ENCODE measurements around the gene DCAF8L1.

Gene DCAF8L1

GRCh38 chrX:27968878-27969277 is 12.4 kb downstream of the DCAF8L1 start:
- Histone ChIP-seq H3K14ac (ENCODE audit: low read length in 2 of 2) (no peak overlapping the region), H2BK15ac (ENCODE audit: low read depth, poor library complexity, severe bottlenecking) (no peak overlapping the region), H3K9ac (ENCODE audit: low read length) (no peak overlapping the region), H3K27ac (ENCODE audit: low read length, poor library complexity, severe bottlenecking) (no peak overlapping the region), H3K4ac (ENCODE audit: low read depth in 1 of 2, low read length in 2 of 2) (no peak overlapping the region), H2AK5ac (ENCODE audit: low read length, severe bottlenecking) (no peak overlapping the region), H3K4me3 (ENCODE audit: insufficient read depth in 1 of 2, low read depth in 1 of 2, low read length in 2 of 2) (no peak overlapping the region), H3K79me1 (replicated peaks; ENCODE audit: low read length, poor library complexity, severe bottlenecking) (no peaks in the 10 kb centered on the region), H2BK5ac (ENCODE audit: low read depth, low read length, poor library complexity, severe bottlenecking) (no peak overlapping the region), H3K27me3 (ENCODE audit: control insufficient read depth in 1 of 2, insufficient read depth in 1 of 2, low read length in 2 of 2) (no peaks in the 10 kb centered on the region), H3K23ac (ENCODE audit: low read length in 2 of 2) (no peak overlapping the region), H4K8ac (ENCODE audit: low read length) (no peak overlapping the region), H4K91ac (ENCODE audit: low read length) (no peak overlapping the region), H2BK120ac (ENCODE audit: low read depth, low read length) (no peak overlapping the region), H3K18ac (ENCODE audit: low read depth in 1 of 2, low read length in 2 of 2) (no peak overlapping the region), H2BK12ac (ENCODE audit: low read length in 2 of 2) (no peak overlapping the region), H3K4me1 (ENCODE audit: control insufficient read depth, insufficient read depth, low read depth, low read length) (no peaks in the 10 kb centered on the region), H3K4me2 (ENCODE audit: low read length, poor library complexity, severe bottlenecking) (no peak overlapping the region), H3K36me3 (ENCODE audit: control insufficient read depth in 1 of 2, insufficient read depth in 2 of 2, low read depth in 1 of 2, low read length in 2 of 2) (no peaks in the 10 kb centered on the region), H3K9me3 (ENCODE audit: control insufficient read depth, low read length) (no peaks in the 10 kb centered on the region), H2AFZ (ENCODE audit: low read depth, low read length) (no peak overlapping the region)
- DNase-seq = no peak
- WGBS = no CpG with 5 or more reads among the region's 2 CpGs

GRCh38 chrX:27968352-27968751 is 12.9 kb downstream of the DCAF8L1 start:
- H3K9ac ChIP-seq (ENCODE audit: low read length) = no peak overlapping the region
- no peak overlapping the region for H3K27ac ChIP-seq (ENCODE audit: low read length, poor library complexity, severe bottlenecking)
- H3K4me1 ChIP-seq (ENCODE audit: control insufficient read depth, insufficient read depth, low read depth, low read length) = no peaks in the 10 kb centered on the region
- no peak overlapping the region for H3K23ac ChIP-seq (ENCODE audit: low read length in 2 of 2)
- no peak overlapping the region for H2AFZ ChIP-seq (ENCODE audit: low read depth, low read length)
- H4K8ac ChIP-seq (ENCODE audit: low read length) = no peak overlapping the region
- H3K18ac ChIP-seq (ENCODE audit: low read depth in 1 of 2, low read length in 2 of 2) = no peak overlapping the region
- no peak overlapping the region for H2AK5ac ChIP-seq (ENCODE audit: low read length, severe bottlenecking)
- no peak overlapping the region for H3K4me2 ChIP-seq (ENCODE audit: low read length, poor library complexity, severe bottlenecking)
- 89% methylated on average over 1 of the region's 2 CpGs for WGBS
- H3K36me3 ChIP-seq (ENCODE audit: control insufficient read depth in 1 of 2, insufficient read depth in 2 of 2, low read depth in 1 of 2, low read length in 2 of 2) = no peaks in the 10 kb centered on the region
- H3K14ac ChIP-seq (ENCODE audit: low read length in 2 of 2) = no peak overlapping the region
- no peak overlapping the region for H3K4ac ChIP-seq (ENCODE audit: low read depth in 1 of 2, low read length in 2 of 2)
- H2BK5ac ChIP-seq (ENCODE audit: low read depth, low read length, poor library complexity, severe bottlenecking) = no peak overlapping the region
- H3K4me3 ChIP-seq (ENCODE audit: insufficient read depth in 1 of 2, low read depth in 1 of 2, low read length in 2 of 2) = no peak overlapping the region
- H3K79me1 ChIP-seq (replicated peaks; ENCODE audit: low read length, poor library complexity, severe bottlenecking) = no peaks in the 10 kb centered on the region
- no peak overlapping the region for H4K91ac ChIP-seq (ENCODE audit: low read length)
- no peak for DNase-seq
- no peak overlapping the region for H2BK12ac ChIP-seq (ENCODE audit: low read length in 2 of 2)
- no peaks in the 10 kb centered on the region for H3K9me3 ChIP-seq (ENCODE audit: control insufficient read depth, low read length)
- H3K27me3 ChIP-seq (ENCODE audit: control insufficient read depth in 1 of 2, insufficient read depth in 1 of 2, low read length in 2 of 2) = no peaks in the 10 kb centered on the region
- H2BK120ac ChIP-seq (ENCODE audit: low read depth, low read length) = no peak overlapping the region
- no peak overlapping the region for H2BK15ac ChIP-seq (ENCODE audit: low read depth, poor library complexity, severe bottlenecking)

- H3K4me1 ChIP-seq (ENCODE audit: control insufficient read depth, insufficient read depth, low read depth, low read length) = no peaks in the 10 kb centered on the region
- H3K9ac ChIP-seq (ENCODE audit: low read length) = no peak overlapping the region
- no peak overlapping the region for H3K4me2 ChIP-seq (ENCODE audit: low read length, poor library complexity, severe bottlenecking)
- H3K27ac ChIP-seq (ENCODE audit: low read length, poor library complexity, severe bottlenecking) = no peak overlapping the region
- H2BK120ac ChIP-seq (ENCODE audit: low read depth, low read length) = no peak overlapping the region
- H2BK12ac ChIP-seq (ENCODE audit: low read length in 2 of 2) = no peak overlapping the region
- H4K8ac ChIP-seq (ENCODE audit: low read length) = no peak overlapping the region
- H2BK15ac ChIP-seq (ENCODE audit: low read depth, poor library complexity, severe bottlenecking) = no peak overlapping the region
- no peaks in the 10 kb centered on the region for H3K9me3 ChIP-seq (ENCODE audit: control insufficient read depth, low read length)
- no peak overlapping the region for H3K23ac ChIP-seq (ENCODE audit: low read length in 2 of 2)
- no peaks in the 10 kb centered on the region for H3K36me3 ChIP-seq (ENCODE audit: control insufficient read depth in 1 of 2, insufficient read depth in 2 of 2, low read depth in 1 of 2, low read length in 2 of 2)
- no peak overlapping the region for H3K4me3 ChIP-seq (ENCODE audit: insufficient read depth in 1 of 2, low read depth in 1 of 2, low read length in 2 of 2)
- H3K27me3 ChIP-seq (ENCODE audit: control insufficient read depth in 1 of 2, insufficient read depth in 1 of 2, low read length in 2 of 2) = no peaks in the 10 kb centered on the region
- H2BK5ac ChIP-seq (ENCODE audit: low read depth, low read length, poor library complexity, severe bottlenecking) = no peak overlapping the region
- 83% methylated on average over 1 of the region's 1 CpG for WGBS
- H4K91ac ChIP-seq (ENCODE audit: low read length) = no peak overlapping the region
- H3K14ac ChIP-seq (ENCODE audit: low read length in 2 of 2) = no peak overlapping the region
- no peak overlapping the region for H2AFZ ChIP-seq (ENCODE audit: low read depth, low read length)
- H3K79me1 ChIP-seq (replicated peaks; ENCODE audit: low read length, poor library complexity, severe bottlenecking) = no peaks in the 10 kb centered on the region
- no peak overlapping the region for H2AK5ac ChIP-seq (ENCODE audit: low read length, severe bottlenecking)
- no peak overlapping the region for H3K4ac ChIP-seq (ENCODE audit: low read depth in 1 of 2, low read length in 2 of 2)
- DNase-seq = peak; percentile 28
- H3K18ac ChIP-seq (ENCODE audit: low read depth in 1 of 2, low read length in 2 of 2) = no peak overlapping the region
Observed at GRCh38 chrX:27966955-27967354, 14.3 kb downstream of the DCAF8L1 start.

- no peak overlapping the region for H2BK12ac ChIP-seq (ENCODE audit: low read length in 2 of 2)
- WGBS = no CpG with 5 or more reads among the region's 1 CpG
- H2AK5ac ChIP-seq (ENCODE audit: low read length, severe bottlenecking) = no peak overlapping the region
- H3K23ac ChIP-seq (ENCODE audit: low read length in 2 of 2) = no peak overlapping the region
- no peak overlapping the region for H4K91ac ChIP-seq (ENCODE audit: low read length)
- no peaks in the 10 kb centered on the region for H3K4me1 ChIP-seq (ENCODE audit: control insufficient read depth, insufficient read depth, low read depth, low read length)
- H4K8ac ChIP-seq (ENCODE audit: low read length) = no peak overlapping the region
- H3K9me3 ChIP-seq (ENCODE audit: control insufficient read depth, low read length) = no peaks in the 10 kb centered on the region
- H3K4me2 ChIP-seq (ENCODE audit: low read length, poor library complexity, severe bottlenecking) = no peak overlapping the region
- no peaks in the 10 kb centered on the region for H3K36me3 ChIP-seq (ENCODE audit: control insufficient read depth in 1 of 2, insufficient read depth in 2 of 2, low read depth in 1 of 2, low read length in 2 of 2)
- H2BK5ac ChIP-seq (ENCODE audit: low read depth, low read length, poor library complexity, severe bottlenecking) = no peak overlapping the region
- H2BK15ac ChIP-seq (ENCODE audit: low read depth, poor library complexity, severe bottlenecking) = no peak overlapping the region
- H3K14ac ChIP-seq (ENCODE audit: low read length in 2 of 2) = no peak overlapping the region
- no peak overlapping the region for H3K18ac ChIP-seq (ENCODE audit: low read depth in 1 of 2, low read length in 2 of 2)
- H2BK120ac ChIP-seq (ENCODE audit: low read depth, low read length) = no peak overlapping the region
- H3K4ac ChIP-seq (ENCODE audit: low read depth in 1 of 2, low read length in 2 of 2) = no peak overlapping the region
- H2AFZ ChIP-seq (ENCODE audit: low read depth, low read length) = no peak overlapping the region
- H3K9ac ChIP-seq (ENCODE audit: low read length) = no peak overlapping the region
- H3K27me3 ChIP-seq (ENCODE audit: control insufficient read depth in 1 of 2, insufficient read depth in 1 of 2, low read length in 2 of 2) = no peaks in the 10 kb centered on the region
- no peak overlapping the region for H3K4me3 ChIP-seq (ENCODE audit: insufficient read depth in 1 of 2, low read depth in 1 of 2, low read length in 2 of 2)
- no peaks in the 10 kb centered on the region for H3K79me1 ChIP-seq (replicated peaks; ENCODE audit: low read length, poor library complexity, severe bottlenecking)
- DNase-seq = no peak
- no peak overlapping the region for H3K27ac ChIP-seq (ENCODE audit: low read length, poor library complexity, severe bottlenecking)
Observed at GRCh38 chrX:27966492-27966891, 14.8 kb downstream of the DCAF8L1 start.

Measured in mesenchymal stem cell (in vitro differentiated cells and primary cell).